ENCODE measurements around the gene NDNF. TPM values are rescaled to one million over a fixed set of nuclear protein-coding genes. Genes with fewer than 3 reads are reported as not detected.

The NDNF gene
- total RNA-seq, 1 experiment from 2014 or later: not detected

GRCh38 chr4:121025540-121025939 is 46.8 kb downstream of the NDNF start:
- Histone ChIP-seq H3K4me3 (ENCODE audit: low read length) (no peak overlapping the region), H3K79me2 (ENCODE audit: low read length) (no peaks in the 10 kb centered on the region), H3K9me3 (ENCODE audit: low read length) (no peaks in the 10 kb centered on the region), H3K36me3 (ENCODE audit: insufficient read depth, low read length) (no peaks in the 10 kb centered on the region), H3K4me2 (ENCODE audit: low read depth, low read length, poor library complexity, severe bottlenecking) (no peak overlapping the region), H4K20me1 (ENCODE audit: insufficient read depth, low read depth, low read length) (no peaks in the 10 kb centered on the region), H3K27me3 (ENCODE audit: low read length) (no peaks in the 10 kb centered on the region), H3K27ac (ENCODE audit: low read length) (no peak overlapping the region), H3K4me1 (ENCODE audit: low read length) (no peaks in the 10 kb centered on the region), H3K9ac (ENCODE audit: low read length) (no peak overlapping the region), H3K9me2 (replicated peaks; ENCODE audit: insufficient read depth, low read length) (no peaks in the 10 kb centered on the region), H2AFZ (ENCODE audit: low read length) (no peak overlapping the region)
- DNase-seq: no peak

- H4K20me1 ChIP-seq (ENCODE audit: insufficient read depth, low read depth, low read length): no peaks in the 10 kb centered on the region
- H3K36me3 ChIP-seq (ENCODE audit: insufficient read depth, low read length): no peaks in the 10 kb centered on the region
- H2AFZ ChIP-seq (ENCODE audit: low read length): no peak overlapping the region
- no peaks in the 10 kb centered on the region for H3K9me2 ChIP-seq (replicated peaks; ENCODE audit: insufficient read depth, low read length)
- no peaks in the 10 kb centered on the region for H3K79me2 ChIP-seq (ENCODE audit: low read length)
- H3K27ac ChIP-seq (ENCODE audit: low read length): no peak overlapping the region
- H3K9ac ChIP-seq (ENCODE audit: low read length): no peak overlapping the region
- no peak overlapping the region for H3K4me3 ChIP-seq (ENCODE audit: low read length)
- no peaks in the 10 kb centered on the region for H3K27me3 ChIP-seq (ENCODE audit: low read length)
- no peaks in the 10 kb centered on the region for H3K9me3 ChIP-seq (ENCODE audit: low read length)
- no peak overlapping the region for H3K4me2 ChIP-seq (ENCODE audit: low read depth, low read length, poor library complexity, severe bottlenecking)
- no peak for DNase-seq
- no peaks in the 10 kb centered on the region for H3K4me1 ChIP-seq (ENCODE audit: low read length)
These were observed 53.8 kb downstream of the NDNF start for GRCh38 chr4:121018543-121018942.

- no peaks in the 10 kb centered on the region for H3K36me3 ChIP-seq (ENCODE audit: insufficient read depth, low read length)
- H4K20me1 ChIP-seq (ENCODE audit: insufficient read depth, low read depth, low read length): no peaks in the 10 kb centered on the region
- DNase-seq: no peak
- no peaks in the 10 kb centered on the region for H3K9me2 ChIP-seq (replicated peaks; ENCODE audit: insufficient read depth, low read length)
- H3K9ac ChIP-seq (ENCODE audit: low read length): no peak overlapping the region
- H2AFZ ChIP-seq (ENCODE audit: low read length): no peak overlapping the region
- H3K4me1 ChIP-seq (ENCODE audit: low read length): no peaks in the 10 kb centered on the region
- no peaks in the 10 kb centered on the region for H3K9me3 ChIP-seq (ENCODE audit: low read length)
- no peak overlapping the region for H3K4me3 ChIP-seq (ENCODE audit: low read length)
- no peaks in the 10 kb centered on the region for H3K27me3 ChIP-seq (ENCODE audit: low read length)
- no peak overlapping the region for H3K4me2 ChIP-seq (ENCODE audit: low read depth, low read length, poor library complexity, severe bottlenecking)
- no peak overlapping the region for H3K27ac ChIP-seq (ENCODE audit: low read length)
- H3K79me2 ChIP-seq (ENCODE audit: low read length): no peaks in the 10 kb centered on the region
These were observed 55.7 kb downstream of the NDNF start for GRCh38 chr4:121016611-121017010.

GRCh38 chr4:121015421-121015820 is 56.9 kb downstream of the NDNF start:
- Histone ChIP-seq H3K27ac (ENCODE audit: low read length) (no peak overlapping the region), H3K79me2 (ENCODE audit: low read length) (no peaks in the 10 kb centered on the region), H3K4me3 (ENCODE audit: low read length) (no peak overlapping the region), H4K20me1 (ENCODE audit: insufficient read depth, low read depth, low read length) (no peaks in the 10 kb centered on the region), H3K9me3 (ENCODE audit: low read length) (no peaks in the 10 kb centered on the region), H3K27me3 (ENCODE audit: low read length) (no peaks in the 10 kb centered on the region), H3K9me2 (replicated peaks; ENCODE audit: insufficient read depth, low read length) (no peaks in the 10 kb centered on the region), H2AFZ (ENCODE audit: low read length) (no peak overlapping the region), H3K4me2 (ENCODE audit: low read depth, low read length, poor library complexity, severe bottlenecking) (no peak overlapping the region), H3K9ac (ENCODE audit: low read length) (no peak overlapping the region), H3K36me3 (ENCODE audit: insufficient read depth, low read length) (no peaks in the 10 kb centered on the region), H3K4me1 (ENCODE audit: low read length) (no peaks in the 10 kb centered on the region)
- DNase-seq: no peak

- Histone ChIP-seq H3K79me2 (ENCODE audit: low read length) (no peaks in the 10 kb centered on the region), H3K4me3 (ENCODE audit: low read length) (no peak overlapping the region), H3K27ac (ENCODE audit: low read length) (no peak overlapping the region), H3K27me3 (ENCODE audit: low read length) (no peaks in the 10 kb centered on the region), H3K4me1 (ENCODE audit: low read length) (no peaks in the 10 kb centered on the region), H3K9me3 (ENCODE audit: low read length) (no peaks in the 10 kb centered on the region), H2AFZ (ENCODE audit: low read length) (no peak overlapping the region), H3K4me2 (ENCODE audit: low read depth, low read length, poor library complexity, severe bottlenecking) (no peak overlapping the region), H4K20me1 (ENCODE audit: insufficient read depth, low read depth, low read length) (no peaks in the 10 kb centered on the region), H3K9ac (ENCODE audit: low read length) (no peak overlapping the region), H3K36me3 (ENCODE audit: insufficient read depth, low read length) (no peaks in the 10 kb centered on the region), H3K9me2 (replicated peaks; ENCODE audit: insufficient read depth, low read length) (no peaks in the 10 kb centered on the region)
- no peak for DNase-seq
These were observed 57.8 kb downstream of the NDNF start for GRCh38 chr4:121014544-121014943.

GRCh38 chr4:121011780-121012340 is 60.5 kb downstream of the NDNF start:
- Histone ChIP-seq H3K27ac (ENCODE audit: low read length) (no peak overlapping the region), H3K4me2 (ENCODE audit: low read depth, low read length, poor library complexity, severe bottlenecking) (no peak overlapping the region), H3K27me3 (ENCODE audit: low read length) (no peaks in the 10 kb centered on the region), H3K36me3 (ENCODE audit: insufficient read depth, low read length) (no peaks in the 10 kb centered on the region), H3K9ac (ENCODE audit: low read length) (no peak overlapping the region), H4K20me1 (ENCODE audit: insufficient read depth, low read depth, low read length) (no peaks in the 10 kb centered on the region), H3K79me2 (ENCODE audit: low read length) (no peaks in the 10 kb centered on the region), H3K9me3 (ENCODE audit: low read length) (no peaks in the 10 kb centered on the region), H3K4me3 (ENCODE audit: low read length) (no peak overlapping the region), H2AFZ (ENCODE audit: low read length) (no peak overlapping the region), H3K4me1 (ENCODE audit: low read length) (no peaks in the 10 kb centered on the region), H3K9me2 (replicated peaks; ENCODE audit: insufficient read depth, low read length) (no peaks in the 10 kb centered on the region)
- DNase-seq: no peak

- H3K9ac ChIP-seq (ENCODE audit: low read length): no peak overlapping the region
- no peaks in the 10 kb centered on the region for H3K9me3 ChIP-seq (ENCODE audit: low read length)
- no peaks in the 10 kb centered on the region for H4K20me1 ChIP-seq (ENCODE audit: insufficient read depth, low read depth, low read length)
- H3K79me2 ChIP-seq (ENCODE audit: low read length): no peaks in the 10 kb centered on the region
- no peak overlapping the region for H3K4me2 ChIP-seq (ENCODE audit: low read depth, low read length, poor library complexity, severe bottlenecking)
- H3K36me3 ChIP-seq (ENCODE audit: insufficient read depth, low read length): no peaks in the 10 kb centered on the region
- DNase-seq: no peak
- H3K9me2 ChIP-seq (replicated peaks; ENCODE audit: insufficient read depth, low read length): no peaks in the 10 kb centered on the region
- H3K4me1 ChIP-seq (ENCODE audit: low read length): no peaks in the 10 kb centered on the region
- no peaks in the 10 kb centered on the region for H3K27me3 ChIP-seq (ENCODE audit: low read length)
- H2AFZ ChIP-seq (ENCODE audit: low read length): no peak overlapping the region
- no peak overlapping the region for H3K4me3 ChIP-seq (ENCODE audit: low read length)
- no peak overlapping the region for H3K27ac ChIP-seq (ENCODE audit: low read length)
These were observed 61.2 kb downstream of the NDNF start for GRCh38 chr4:121011138-121011537.

GRCh38 chr4:121009578-121010478 is 62.5 kb downstream of the NDNF start:
- Histone ChIP-seq H3K27ac (ENCODE audit: low read length) (no peak overlapping the region), H4K20me1 (ENCODE audit: insufficient read depth, low read depth, low read length) (no peaks in the 10 kb centered on the region), H3K4me1 (ENCODE audit: low read length) (no peaks in the 10 kb centered on the region)

More at GRCh38 chr4:121009578-121010478, 62.5 kb downstream of the NDNF start:
- H3K9me2 ChIP-seq (replicated peaks; ENCODE audit: insufficient read depth, low read length): no peaks in the 10 kb centered on the region
- H3K36me3 ChIP-seq (ENCODE audit: insufficient read depth, low read length): no peaks in the 10 kb centered on the region
- no peak overlapping the region for H3K4me2 ChIP-seq (ENCODE audit: low read depth, low read length, poor library complexity, severe bottlenecking)
- H3K79me2 ChIP-seq (ENCODE audit: low read length): no peaks in the 10 kb centered on the region
- H2AFZ ChIP-seq (ENCODE audit: low read length): no peak overlapping the region
- H3K9ac ChIP-seq (ENCODE audit: low read length): no peak overlapping the region
- H3K27me3 ChIP-seq (ENCODE audit: low read length): no peaks in the 10 kb centered on the region
- no peaks in the 10 kb centered on the region for H3K9me3 ChIP-seq (ENCODE audit: low read length)
- no peak for DNase-seq
- no peak overlapping the region for H3K4me3 ChIP-seq (ENCODE audit: low read length)
